ENCODE measurements around the gene DDX18.
A peak's percentile ranks its signal among the peaks of the same experiment; 100 is the strongest.

The DDX18 gene

DNA sequence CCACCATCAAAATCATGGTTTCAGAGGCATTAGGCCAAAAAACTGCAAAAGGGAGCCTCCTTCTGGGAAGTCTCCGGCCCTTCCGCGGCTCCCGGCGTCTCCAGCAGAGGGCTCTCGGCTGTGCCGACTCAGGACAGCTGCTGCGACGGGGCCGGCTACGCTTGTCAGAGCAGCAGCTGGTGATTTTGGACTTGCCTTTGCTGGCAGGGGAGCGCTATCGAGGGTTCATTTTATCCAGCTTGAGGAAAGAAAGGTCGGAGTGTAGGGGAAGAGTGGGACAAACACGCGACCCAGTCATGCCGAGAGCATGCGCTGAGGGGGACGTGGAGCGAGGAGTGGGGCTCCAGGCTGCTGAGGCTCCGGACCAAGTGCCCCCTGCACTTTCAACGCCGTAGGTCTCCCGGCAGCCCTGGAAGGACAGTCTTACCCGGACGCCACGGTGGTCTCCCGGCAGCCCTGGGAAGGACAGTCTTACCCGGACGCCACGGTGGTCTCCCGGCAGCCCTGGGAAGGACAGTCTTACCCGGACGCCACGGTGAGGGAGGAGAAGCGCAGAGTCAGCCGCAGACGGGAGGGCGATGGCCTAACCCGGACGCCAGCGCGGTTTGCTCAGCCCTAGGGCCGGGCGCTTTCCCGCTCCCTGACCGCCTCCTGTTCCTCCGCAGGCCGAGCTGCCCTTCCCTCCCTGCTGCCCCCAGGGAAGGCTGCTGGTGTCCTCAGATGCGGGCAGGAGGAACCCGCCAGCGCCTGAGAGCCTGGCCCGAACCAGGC, 21.7 kb downstream of the DDX18 start:
- DNase-seq = peak; percentile 15

DNA sequence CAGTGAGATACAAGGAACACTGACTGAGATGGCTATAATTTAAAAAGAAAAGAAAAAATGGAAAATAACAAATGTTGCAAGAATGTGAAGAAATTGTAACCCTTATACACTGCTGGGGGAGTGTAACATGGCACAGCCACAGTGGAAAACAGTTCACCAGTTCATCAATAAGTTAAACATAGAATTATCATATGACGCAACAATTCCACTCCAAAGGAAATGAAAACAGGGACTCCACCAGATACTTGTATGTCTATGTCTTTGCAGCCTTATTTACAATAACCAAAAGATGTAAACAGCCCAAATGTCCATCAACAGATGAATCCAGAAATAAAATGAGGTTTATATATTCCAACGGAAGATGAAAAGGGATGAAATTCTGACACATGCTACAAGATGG, 30.8 kb downstream of the DDX18 start:
- no peak for DNase-seq

DNA sequence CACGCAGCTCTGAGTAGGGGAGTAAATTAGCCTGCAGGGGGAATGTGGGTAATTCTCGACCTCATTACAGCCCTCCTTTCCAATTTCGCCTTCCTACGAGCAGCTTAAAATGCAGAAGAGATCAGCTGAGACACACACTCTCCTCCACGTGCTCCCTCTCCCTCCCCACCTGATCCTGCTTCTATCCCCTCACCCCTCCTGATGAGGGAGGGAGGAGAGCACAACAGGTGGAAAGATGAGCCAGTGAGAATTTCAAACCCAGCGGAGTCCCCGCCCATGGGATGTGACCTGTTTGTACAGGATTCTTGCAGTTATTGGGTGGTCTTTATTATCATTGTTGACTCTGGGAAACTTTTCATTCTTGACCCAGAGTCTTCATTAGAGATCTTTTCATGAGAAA, 35.5 kb downstream of the DDX18 start:
- DNase-seq = no peak

DNA sequence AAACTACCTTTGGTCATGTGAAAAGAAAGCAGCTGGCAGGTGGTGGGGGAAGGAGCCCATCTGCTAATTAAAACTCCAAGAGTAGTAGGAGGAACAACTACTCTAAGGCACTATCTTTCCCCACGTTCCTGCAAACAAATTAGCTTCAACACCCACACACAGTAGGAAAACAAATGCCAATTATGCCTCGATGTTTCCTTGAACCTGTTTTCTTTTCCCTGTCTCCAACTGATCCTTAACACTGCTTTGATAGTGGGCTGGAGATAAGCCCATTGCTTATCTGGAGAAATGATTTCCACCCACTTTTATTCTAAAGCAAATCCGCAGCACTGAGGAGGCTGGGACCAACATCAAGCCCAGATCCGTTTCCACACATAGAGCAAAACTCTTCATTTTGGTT, 36.0 kb downstream of the DDX18 start:
- no peak for DNase-seq

DNA sequence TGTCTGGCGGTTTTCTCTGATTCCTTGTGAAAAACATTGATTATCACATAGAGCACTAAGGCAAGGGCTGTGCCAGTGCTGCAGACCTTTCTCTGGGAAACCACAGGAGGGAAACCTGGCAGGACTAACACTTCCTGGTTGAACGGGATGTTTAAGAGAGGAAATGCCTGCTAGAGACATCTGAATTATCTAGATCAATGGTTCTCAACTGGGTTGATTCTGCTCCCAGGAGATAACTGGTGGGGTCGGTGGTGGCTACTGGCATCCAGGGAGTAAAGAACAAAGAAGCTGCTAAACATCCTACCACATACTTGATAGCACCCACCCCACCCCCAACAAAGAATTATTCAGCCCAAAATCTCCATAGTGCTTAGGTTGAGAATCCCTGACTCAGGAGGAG, 37.5 kb downstream of the DDX18 start:
- DNase-seq = no peak

DNA sequence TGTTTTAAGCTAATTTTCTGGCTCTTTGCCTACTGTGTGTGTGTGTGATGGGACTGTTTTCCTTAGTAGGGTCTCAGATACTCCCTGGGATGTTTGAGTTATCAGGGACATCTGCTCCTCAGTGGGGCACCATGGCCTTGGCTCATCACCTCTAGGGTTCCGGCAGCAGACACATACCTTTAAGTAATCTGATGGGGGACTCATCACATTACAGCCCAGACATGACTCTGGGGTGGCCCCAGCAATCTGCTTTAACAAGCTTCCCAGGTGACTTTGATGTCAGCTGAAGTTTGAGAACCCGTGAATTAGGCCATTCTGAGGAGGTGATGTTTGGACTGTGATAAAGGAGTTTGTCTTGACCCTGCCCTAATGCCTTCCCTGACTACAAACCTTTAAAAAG, 38.8 kb downstream of the DDX18 start:
- DNase-seq = no peak

DNA sequence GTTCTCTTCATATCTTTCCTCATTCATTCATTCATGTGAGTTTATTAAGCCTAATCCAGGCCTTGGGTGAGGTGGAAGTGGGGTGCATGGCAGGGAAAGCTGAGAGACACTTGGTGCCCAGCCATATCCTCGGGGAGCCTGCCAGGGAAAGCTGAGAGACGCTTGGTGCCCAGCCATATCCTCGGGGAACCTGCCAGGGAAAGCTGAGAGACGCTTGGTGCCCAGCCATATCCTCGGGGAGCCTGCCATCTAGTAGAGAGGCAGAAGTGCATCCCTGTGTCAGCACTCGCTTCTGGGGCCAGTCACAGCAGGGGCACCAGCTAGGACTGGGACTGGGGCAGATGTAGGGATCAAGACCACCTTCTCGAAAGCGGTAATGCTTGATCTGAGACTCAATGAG, 39.4 kb downstream of the DDX18 start:
- DNase-seq = no peak

DNA sequence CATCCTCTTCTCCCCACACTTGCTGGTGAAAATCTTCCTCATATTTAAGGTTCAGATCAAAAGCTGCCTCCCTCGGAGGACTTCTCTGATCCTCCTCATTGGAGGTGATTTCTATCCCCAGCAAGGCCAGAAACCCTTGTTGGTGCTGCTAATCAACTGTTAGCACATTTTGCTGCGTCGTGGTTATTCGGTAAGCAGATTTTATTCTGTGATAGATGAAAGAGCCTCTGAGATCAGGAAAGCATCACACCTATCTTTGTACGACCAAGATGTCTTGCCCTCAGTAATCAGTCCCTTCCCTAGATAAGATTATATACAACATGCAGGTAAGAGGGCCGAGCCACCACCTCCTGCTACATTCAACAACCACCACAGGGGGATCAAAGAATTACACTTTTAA, 40.1 kb downstream of the DDX18 start:
- no peak for DNase-seq

DNA sequence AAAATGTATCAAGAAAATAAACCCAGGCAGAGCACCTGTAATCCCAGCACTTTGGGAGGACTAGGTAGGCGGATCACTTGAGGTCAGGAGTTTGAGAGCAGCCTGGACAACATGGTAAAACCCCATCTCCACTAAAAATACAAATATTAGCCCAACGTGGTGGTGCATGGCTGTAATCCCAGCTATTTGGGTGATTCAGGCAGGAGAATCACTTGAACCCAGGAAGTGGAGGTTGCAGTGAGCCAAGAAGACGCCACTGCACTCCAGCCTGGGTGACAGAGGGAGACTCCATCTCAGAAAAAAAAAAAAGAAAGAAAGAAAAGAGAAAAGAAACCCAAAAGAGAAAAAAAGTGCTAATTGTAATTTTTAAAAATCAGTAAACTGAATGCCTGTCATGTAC, 41.4 kb downstream of the DDX18 start:
- no peak for DNase-seq

DNA sequence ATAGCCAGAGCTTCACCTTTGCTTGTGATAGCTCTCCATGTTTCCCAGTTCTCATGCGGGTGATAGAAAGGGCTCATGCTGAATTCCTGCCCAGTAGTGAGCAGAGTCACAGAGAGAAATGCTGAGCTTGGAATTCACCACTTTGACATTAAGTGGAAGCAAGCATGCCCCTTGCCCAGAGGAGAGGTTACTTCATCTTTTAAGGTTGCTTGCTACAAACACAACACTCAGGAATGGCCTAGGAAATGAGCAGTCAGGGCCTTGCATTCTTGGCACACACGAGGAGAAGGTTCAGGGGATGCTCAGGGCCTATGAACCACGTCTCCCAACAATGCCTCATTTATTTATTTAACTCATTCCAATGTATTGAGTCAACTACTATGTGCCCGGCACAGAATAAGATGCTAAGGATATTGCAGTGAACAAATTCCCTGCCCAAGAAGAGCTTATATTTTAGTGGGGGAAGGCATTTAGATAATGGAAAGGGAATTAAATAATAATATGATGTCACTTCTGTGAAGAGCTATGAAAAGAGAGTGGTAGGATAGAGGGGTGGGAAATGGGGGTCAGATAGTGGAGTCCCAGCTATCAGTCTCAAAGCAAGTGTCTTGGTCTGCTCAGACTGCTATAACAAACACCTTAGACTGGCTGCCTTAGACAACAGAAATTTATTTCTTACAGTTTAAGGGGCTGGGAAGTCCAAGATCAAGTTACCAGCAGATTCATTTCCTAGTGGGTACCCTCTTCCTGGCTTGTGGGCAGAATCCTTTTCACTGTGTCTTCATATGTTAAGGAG, 42.1 kb downstream of the DDX18 start:
- no peak for DNase-seq

DNA sequence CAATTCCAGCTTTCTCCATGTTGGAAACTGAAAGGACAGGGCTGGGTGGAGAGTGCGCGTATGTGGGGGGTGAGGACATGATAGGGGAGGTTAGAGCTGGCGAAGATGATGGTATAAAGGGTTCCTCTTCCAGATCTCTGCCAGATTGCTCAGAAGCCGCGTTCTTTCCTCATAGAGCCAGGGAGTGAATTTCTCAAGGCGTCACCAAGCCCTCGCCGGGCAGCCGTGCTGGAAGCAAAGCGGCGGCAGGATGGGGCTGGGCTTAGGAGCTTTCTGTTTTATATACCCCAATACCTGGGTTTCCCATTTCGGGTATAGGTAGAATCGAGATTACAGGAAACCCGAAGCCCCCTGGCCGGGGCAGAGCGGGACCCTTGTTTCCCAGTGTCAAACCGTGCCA, 43.8 kb downstream of the DDX18 start:
- no peak for DNase-seq

DNA sequence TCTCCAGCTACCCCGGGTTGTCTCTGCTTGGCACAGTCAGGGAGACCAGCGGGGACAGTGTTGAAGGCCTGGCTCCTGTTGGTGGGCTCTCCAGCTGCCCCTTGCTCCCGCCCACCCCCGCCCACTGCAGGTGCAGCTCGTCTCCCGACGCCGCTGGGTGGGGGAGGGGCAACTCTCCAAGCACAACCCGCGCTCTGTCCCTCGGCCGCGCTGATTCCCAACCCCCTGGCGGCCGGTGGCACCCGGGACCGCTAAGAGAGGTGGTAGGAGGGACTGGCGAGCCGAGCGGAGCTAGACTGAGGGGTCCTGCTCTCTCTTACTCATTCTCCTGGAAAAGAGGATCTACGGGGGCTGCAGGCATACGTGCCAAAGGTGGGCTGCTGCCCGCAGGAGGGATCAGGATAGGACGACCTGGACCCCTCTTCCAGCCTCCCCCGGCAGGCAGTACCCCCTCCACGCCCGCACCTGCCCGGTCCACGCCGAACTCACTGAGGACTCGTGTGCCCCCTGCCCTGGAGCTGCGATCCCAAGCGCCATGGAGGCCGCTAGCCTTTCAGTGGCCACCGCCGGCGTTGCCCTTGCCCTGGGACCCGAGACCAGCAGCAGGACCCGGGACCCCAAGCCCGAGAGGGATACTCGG, 44.5 kb downstream of the DDX18 start:
- no peak for DNase-seq

DNA sequence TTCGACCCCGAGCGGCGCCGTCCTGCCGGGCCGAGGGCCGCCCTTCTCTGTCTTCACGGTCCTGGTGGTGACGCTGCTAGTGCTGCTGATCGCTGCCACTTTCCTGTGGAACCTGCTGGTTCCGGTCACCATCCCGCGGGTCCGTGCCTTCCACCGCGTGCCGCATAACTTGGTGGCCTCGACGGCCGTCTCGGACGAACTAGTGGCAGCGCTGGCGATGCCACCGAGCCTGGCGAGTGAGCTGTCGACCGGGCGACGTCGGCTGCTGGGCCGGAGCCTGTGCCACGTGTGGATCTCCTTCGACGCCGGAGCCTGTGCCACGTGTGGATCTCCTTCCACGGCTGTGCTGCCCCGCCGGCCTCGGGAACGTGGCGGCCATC, 45.0 kb downstream of the DDX18 start:
- no peak for DNase-seq

DNA sequence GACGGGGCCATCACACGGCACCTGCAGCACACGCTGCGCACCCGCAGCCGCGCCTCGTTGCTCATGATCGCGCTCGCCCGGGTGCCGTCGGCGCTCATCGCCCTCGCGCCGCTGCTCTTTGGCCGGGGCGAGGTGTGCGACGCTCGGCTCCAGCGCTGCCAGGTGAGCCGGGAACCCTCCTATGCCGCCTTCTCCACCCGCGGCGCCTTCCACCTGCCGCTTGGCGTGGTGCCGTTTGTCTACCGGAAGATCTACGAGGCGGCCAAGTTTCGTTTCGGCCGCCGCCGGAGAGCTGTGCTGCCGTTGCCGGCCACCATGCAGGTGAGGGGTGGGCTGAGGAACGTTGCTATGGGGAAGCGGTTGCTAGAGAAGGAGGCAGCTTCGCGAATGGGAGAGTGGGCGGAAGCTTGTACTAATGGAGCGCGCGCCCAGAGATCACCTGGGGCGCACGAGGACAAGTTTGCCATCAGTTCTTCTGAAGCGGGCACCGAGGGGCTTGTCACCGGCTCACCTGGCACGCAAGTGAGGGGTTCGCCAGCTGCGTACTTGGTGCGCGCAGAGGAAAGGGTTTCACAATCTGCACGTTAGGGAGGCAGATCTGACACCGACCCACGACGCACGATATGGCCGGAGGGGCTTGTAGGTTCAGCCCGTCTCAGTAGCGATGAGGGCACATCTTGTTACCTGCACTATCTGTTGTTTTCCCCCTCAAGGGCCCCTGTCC, 45.6 kb downstream of the DDX18 start:
- DNase-seq = no peak

DNA sequence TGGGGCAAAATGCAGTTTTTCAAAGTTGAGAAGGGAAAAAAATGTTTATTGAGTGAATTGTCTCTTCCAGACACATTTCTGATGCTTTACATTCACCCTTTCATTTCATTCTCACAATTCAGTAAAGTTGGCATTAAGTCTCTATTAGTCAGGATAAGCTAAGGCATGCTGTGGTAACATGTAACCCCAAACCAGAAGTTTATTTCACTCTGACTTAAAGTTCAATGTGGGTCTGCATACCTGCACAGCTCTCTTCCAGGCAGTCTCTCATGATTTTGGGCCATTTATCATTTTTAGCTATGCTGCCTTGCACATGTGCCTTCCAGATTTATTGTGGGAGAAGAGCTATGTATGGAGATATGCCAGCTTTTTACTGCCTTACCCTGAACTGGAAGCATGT, 48.0 kb downstream of the DDX18 start:
- no peak for DNase-seq

DNA sequence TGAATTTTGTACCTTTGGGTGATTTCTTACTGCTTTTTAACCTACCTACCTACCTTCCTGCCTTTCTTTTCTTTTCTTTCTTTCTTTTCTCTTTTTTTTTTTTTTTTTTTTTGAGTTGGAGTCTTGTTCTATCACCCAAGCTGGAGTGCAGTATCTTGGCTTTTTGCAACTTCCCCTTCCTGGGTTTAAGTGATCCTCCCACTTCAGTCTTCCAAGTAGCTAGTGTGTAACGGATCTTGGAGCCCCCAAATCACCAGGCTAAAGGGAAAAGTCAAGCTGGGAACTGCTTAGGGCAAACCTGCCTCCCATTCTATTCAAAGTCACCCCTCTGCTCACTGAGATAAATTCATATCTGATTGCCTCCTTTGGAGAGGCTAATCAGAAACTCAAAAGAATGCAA, 61.3 kb downstream of the DDX18 start:
- DNase-seq = no peak

DNA sequence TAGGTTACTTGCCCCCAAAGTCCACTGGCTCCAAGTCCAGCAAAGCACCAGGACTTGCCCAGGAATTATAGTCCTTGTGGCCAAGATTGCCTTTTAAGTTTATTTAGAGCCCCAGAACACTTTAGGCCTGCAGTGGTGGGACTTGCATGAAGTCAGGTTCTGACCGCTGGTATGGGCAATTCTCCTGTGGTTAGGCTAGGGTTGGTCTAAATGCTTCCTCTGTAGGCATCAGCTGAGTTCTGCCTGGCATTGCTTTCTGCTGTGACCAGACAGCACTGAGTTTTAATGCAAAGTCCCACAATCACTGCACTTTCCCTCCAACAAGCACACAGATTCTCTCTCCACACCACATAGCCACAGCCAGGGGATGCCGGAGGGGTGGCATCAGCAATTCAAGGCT, 64.5 kb downstream of the DDX18 start:
- no peak for DNase-seq
